ENCODE results near the gene PEX5L.

The PEX5L gene

DNA sequence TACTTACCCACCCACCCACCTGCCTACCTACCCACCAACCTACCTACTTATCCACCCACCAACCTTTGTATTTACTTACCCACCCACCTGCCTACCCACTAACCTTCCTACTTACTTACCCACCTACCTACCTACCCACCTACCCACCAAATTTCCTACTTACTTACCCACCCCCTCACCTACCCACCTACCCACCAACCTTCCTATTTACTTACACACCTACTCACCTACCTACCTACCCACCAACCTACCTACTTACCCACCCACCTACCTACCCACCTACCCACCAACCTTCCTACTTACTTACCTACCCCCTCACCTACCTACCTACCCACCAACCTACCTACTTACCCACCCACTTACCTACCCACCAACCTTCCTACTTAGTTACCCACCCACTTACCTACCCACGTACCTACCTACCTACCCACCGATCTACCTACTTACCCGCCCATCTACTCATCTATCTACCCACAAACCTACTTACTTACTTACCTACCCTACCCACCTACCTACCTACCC is 204.3 kb downstream of the PEX5L start:
- H3K27me3 ChIP-seq (replicated peaks; ENCODE audit: control insufficient read depth, insufficient read depth, low read length): peaks cover 3% of the 10 kb centered on the region
- no peak for DNase-seq (ENCODE audit: low read depth)
- H3K4me3 ChIP-seq (ENCODE audit: low read length): no peak overlapping the region
- peaks cover 6% of the 10 kb centered on the region for H3K4me1 ChIP-seq (ENCODE audit: control insufficient read depth, insufficient read depth, low read length)
- no peaks in the 10 kb centered on the region for H3K36me3 ChIP-seq (ENCODE audit: control insufficient read depth, insufficient read depth, low read length, severe bottlenecking)
- H3K9ac ChIP-seq (ENCODE audit: low read length): no peak overlapping the region
- H3K9me3 ChIP-seq (ENCODE audit: control insufficient read depth, low read length): no peaks in the 10 kb centered on the region

- Histone ChIP-seq H3K9ac (ENCODE audit: low read length) (no peak overlapping the region), H3K27me3 (replicated peaks; ENCODE audit: control insufficient read depth, insufficient read depth, low read length) (peaks cover 3% of the 10 kb centered on the region), H3K4me1 (ENCODE audit: control insufficient read depth, insufficient read depth, low read length) (no peaks in the 10 kb centered on the region), H3K36me3 (ENCODE audit: control insufficient read depth, insufficient read depth, low read length, severe bottlenecking) (no peaks in the 10 kb centered on the region), H3K9me3 (ENCODE audit: control insufficient read depth, low read length) (no peaks in the 10 kb centered on the region), H3K4me3 (ENCODE audit: low read length) (no peak overlapping the region)
- DNase-seq (ENCODE audit: low read depth): no peak
Measured at GRCh38 chr3:179829401-179829800, 207.3 kb downstream of the PEX5L start.

- H3K27me3 ChIP-seq (replicated peaks; ENCODE audit: control insufficient read depth, insufficient read depth, low read length): peaks cover 3% of the 10 kb centered on the region
- no peak overlapping the region for H3K9ac ChIP-seq (ENCODE audit: low read length)
- no peaks in the 10 kb centered on the region for H3K36me3 ChIP-seq (ENCODE audit: control insufficient read depth, insufficient read depth, low read length, severe bottlenecking)
- no peak overlapping the region for H3K4me3 ChIP-seq (ENCODE audit: low read length)
- no peaks in the 10 kb centered on the region for H3K9me3 ChIP-seq (ENCODE audit: control insufficient read depth, low read length)
- no peaks in the 10 kb centered on the region for H3K4me1 ChIP-seq (ENCODE audit: control insufficient read depth, insufficient read depth, low read length)
- DNase-seq (ENCODE audit: low read depth): no peak
Measured at GRCh38 chr3:179828738-179829137, 208.0 kb downstream of the PEX5L start.

DNA sequence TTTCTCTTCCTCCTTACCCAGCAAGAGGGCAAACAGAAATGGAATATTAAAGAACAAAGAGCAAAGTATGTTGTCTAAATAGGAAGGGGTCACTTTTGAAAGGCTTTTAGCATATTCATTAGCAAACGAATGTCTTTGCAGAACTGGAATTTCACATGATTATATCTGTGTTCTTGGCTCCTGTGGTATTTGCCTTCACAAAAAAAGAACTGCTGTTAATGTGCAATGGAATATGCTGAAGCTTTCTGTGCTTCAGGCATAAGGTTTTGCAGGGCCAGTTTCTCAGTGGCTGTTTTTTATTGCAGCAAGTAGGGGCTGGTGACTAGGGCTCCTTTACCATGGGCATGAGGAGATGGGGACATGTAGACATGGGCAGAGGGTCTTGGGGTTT is 210.5 kb downstream of the PEX5L start:
- no peaks in the 10 kb centered on the region for H3K4me1 ChIP-seq (ENCODE audit: control insufficient read depth, insufficient read depth, low read length)
- H3K9me3 ChIP-seq (ENCODE audit: control insufficient read depth, low read length): no peaks in the 10 kb centered on the region
- H3K36me3 ChIP-seq (ENCODE audit: control insufficient read depth, insufficient read depth, low read length, severe bottlenecking): no peaks in the 10 kb centered on the region
- no peaks in the 10 kb centered on the region for H3K27me3 ChIP-seq (replicated peaks; ENCODE audit: control insufficient read depth, insufficient read depth, low read length)
- no peak overlapping the region for H3K9ac ChIP-seq (ENCODE audit: low read length)
- no peak for DNase-seq (ENCODE audit: low read depth)
- no peak overlapping the region for H3K4me3 ChIP-seq (ENCODE audit: low read length)

- Histone ChIP-seq H3K4me1 (ENCODE audit: control insufficient read depth, insufficient read depth, low read length) (no peaks in the 10 kb centered on the region), H3K36me3 (ENCODE audit: control insufficient read depth, insufficient read depth, low read length, severe bottlenecking) (no peaks in the 10 kb centered on the region), H3K27me3 (replicated peaks; ENCODE audit: control insufficient read depth, insufficient read depth, low read length) (no peaks in the 10 kb centered on the region), H3K4me3 (ENCODE audit: low read length) (no peak overlapping the region), H3K9me3 (ENCODE audit: control insufficient read depth, low read length) (no peaks in the 10 kb centered on the region), H3K9ac (ENCODE audit: low read length) (no peak overlapping the region)
- DNase-seq (ENCODE audit: low read depth): no peak
Measured at GRCh38 chr3:179825527-179826246, 211.1 kb downstream of the PEX5L start.

DNA sequence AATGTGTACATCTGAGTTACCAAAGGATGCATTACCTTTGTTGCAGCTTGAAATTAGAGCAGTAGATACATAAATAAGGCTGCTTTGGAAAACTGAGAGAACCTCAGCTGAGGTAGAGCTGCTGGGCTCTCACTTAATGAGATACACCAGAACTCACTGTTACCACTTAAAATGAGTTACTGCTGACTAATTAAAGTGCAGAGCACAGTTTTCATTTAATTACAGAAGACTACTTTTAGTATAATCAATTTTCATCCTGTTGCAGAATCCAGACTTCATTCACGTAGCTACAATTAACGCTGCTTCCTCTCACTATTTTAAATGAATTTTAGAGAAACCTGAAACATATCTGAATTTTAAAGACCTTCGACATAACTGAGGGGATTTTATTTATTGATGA is 214.4 kb downstream of the PEX5L start:
- no peaks in the 10 kb centered on the region for H3K36me3 ChIP-seq (ENCODE audit: control insufficient read depth, insufficient read depth, low read length, severe bottlenecking)
- H3K9ac ChIP-seq (ENCODE audit: low read length): no peak overlapping the region
- no peaks in the 10 kb centered on the region for H3K27me3 ChIP-seq (replicated peaks; ENCODE audit: control insufficient read depth, insufficient read depth, low read length)
- no peak for DNase-seq (ENCODE audit: low read depth)
- H3K9me3 ChIP-seq (ENCODE audit: control insufficient read depth, low read length): no peaks in the 10 kb centered on the region
- H3K4me1 ChIP-seq (ENCODE audit: control insufficient read depth, insufficient read depth, low read length): peaks cover 10% of the 10 kb centered on the region
- no peak overlapping the region for H3K4me3 ChIP-seq (ENCODE audit: low read length)

DNA sequence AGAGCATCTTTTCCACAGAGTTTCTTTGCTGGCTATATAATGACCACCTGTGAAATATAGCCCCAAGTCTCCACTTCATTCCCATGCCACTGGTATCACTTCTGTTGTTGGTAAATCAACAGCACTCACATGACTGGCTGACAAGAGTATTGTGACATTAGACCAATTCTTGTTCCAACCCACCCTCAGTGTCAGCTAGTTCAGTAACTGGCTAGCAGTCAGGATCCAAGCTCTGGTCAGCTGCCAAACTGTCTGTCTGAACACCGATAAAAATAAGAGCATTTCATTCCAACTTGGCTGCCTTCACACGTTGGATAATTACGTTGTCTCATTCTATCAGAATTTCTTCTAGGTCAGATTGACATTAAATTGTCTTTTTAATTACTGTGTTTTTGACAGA is 217.4 kb downstream of the PEX5L start:
- H3K36me3 ChIP-seq (ENCODE audit: control insufficient read depth, insufficient read depth, low read length, severe bottlenecking): no peaks in the 10 kb centered on the region

DNA sequence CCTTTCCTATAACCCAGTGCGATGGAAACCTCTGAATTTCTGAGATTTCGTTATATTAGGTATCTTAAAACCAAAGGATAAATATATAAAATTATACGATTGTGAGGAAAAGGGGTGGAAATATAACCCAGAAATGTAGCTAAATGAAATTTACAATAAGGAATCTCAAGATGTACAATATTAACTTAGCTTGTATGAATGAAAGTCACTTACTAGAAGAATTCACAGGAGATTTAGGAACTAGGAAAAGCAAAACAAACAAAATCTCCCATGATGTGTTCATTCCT is 224.7 kb downstream of the PEX5L start:
- Histone ChIP-seq H3K9me3 (ENCODE audit: control insufficient read depth, low read length) (no peaks in the 10 kb centered on the region), H3K36me3 (ENCODE audit: control insufficient read depth, insufficient read depth, low read length, severe bottlenecking) (no peaks in the 10 kb centered on the region), H3K9ac (ENCODE audit: low read length) (no peak overlapping the region), H3K27me3 (replicated peaks; ENCODE audit: control insufficient read depth, insufficient read depth, low read length) (no peaks in the 10 kb centered on the region), H3K4me3 (ENCODE audit: low read length) (no peak overlapping the region), H3K4me1 (ENCODE audit: control insufficient read depth, insufficient read depth, low read length) (peaks cover 13% of the 10 kb centered on the region)
- no peak for DNase-seq (ENCODE audit: low read depth)

More for the DNA sequence above, 217.4 kb downstream of the PEX5L start:
- Histone ChIP-seq H3K9me3 (ENCODE audit: control insufficient read depth, low read length) (no peaks in the 10 kb centered on the region), H3K4me1 (ENCODE audit: control insufficient read depth, insufficient read depth, low read length) (peaks cover 10% of the 10 kb centered on the region), H3K27me3 (replicated peaks; ENCODE audit: control insufficient read depth, insufficient read depth, low read length) (no peaks in the 10 kb centered on the region), H3K4me3 (ENCODE audit: low read length) (no peak overlapping the region), H3K9ac (ENCODE audit: low read length) (no peak overlapping the region)
- no peak for DNase-seq (ENCODE audit: low read depth)

- Histone ChIP-seq H3K9me3 (ENCODE audit: control insufficient read depth, low read length) (no peaks in the 10 kb centered on the region), H3K27me3 (replicated peaks; ENCODE audit: control insufficient read depth, insufficient read depth, low read length) (no peaks in the 10 kb centered on the region), H3K4me3 (ENCODE audit: low read length) (peak overlapping the region; percentile 40), H3K9ac (ENCODE audit: low read length) (peak overlapping the region; percentile 81), H3K4me1 (ENCODE audit: control insufficient read depth, insufficient read depth, low read length) (peaks cover 14% of the 10 kb centered on the region), H3K36me3 (ENCODE audit: control insufficient read depth, insufficient read depth, low read length, severe bottlenecking) (no peaks in the 10 kb centered on the region)
- peak; percentile 87 for DNase-seq (ENCODE audit: low read depth)
Measured at GRCh38 chr3:179811321-179812095, 225.2 kb downstream of the PEX5L start.

- Histone ChIP-seq H3K4me1 (ENCODE audit: control insufficient read depth, insufficient read depth, low read length) (peaks cover 20% of the 10 kb centered on the region), H3K27me3 (replicated peaks; ENCODE audit: control insufficient read depth, insufficient read depth, low read length) (no peaks in the 10 kb centered on the region), H3K9me3 (ENCODE audit: control insufficient read depth, low read length) (no peaks in the 10 kb centered on the region), H3K4me3 (ENCODE audit: low read length) (no peak overlapping the region), H3K36me3 (ENCODE audit: control insufficient read depth, insufficient read depth, low read length, severe bottlenecking) (no peaks in the 10 kb centered on the region), H3K9ac (ENCODE audit: low read length) (no peak overlapping the region)
- DNase-seq (ENCODE audit: low read depth): no peak
Measured at GRCh38 chr3:179809639-179810038, 227.1 kb downstream of the PEX5L start.

GRCh38 chr3:179807588-179807987 is 229.1 kb downstream of the PEX5L start:
- DNase-seq (ENCODE audit: low read depth): no peak
- no peaks in the 10 kb centered on the region for H3K36me3 ChIP-seq (ENCODE audit: control insufficient read depth, insufficient read depth, low read length, severe bottlenecking)

More at GRCh38 chr3:179807588-179807987, 229.1 kb downstream of the PEX5L start:
- no peak overlapping the region for H3K4me3 ChIP-seq (ENCODE audit: low read length)
- H3K4me1 ChIP-seq (ENCODE audit: control insufficient read depth, insufficient read depth, low read length): peaks cover 20% of the 10 kb centered on the region
- H3K9me3 ChIP-seq (ENCODE audit: control insufficient read depth, low read length): no peaks in the 10 kb centered on the region
- no peaks in the 10 kb centered on the region for H3K27me3 ChIP-seq (replicated peaks; ENCODE audit: control insufficient read depth, insufficient read depth, low read length)
- H3K9ac ChIP-seq (ENCODE audit: low read length): no peak overlapping the region

Data from adipocyte (in vitro differentiated cells).